ENCODE measurements around the gene VAV1. TPM values are rescaled to one million over a fixed set of nuclear protein-coding genes. Genes with fewer than 3 reads are reported as not detected.

The VAV1 gene
- total and polyA plus RNA-seq, 9 of the 15 experiments (the other 6 are each of a cell fraction or from before 2014, with no cell fraction given) = 0.46 to 20.1 (median 11.1) TPM

- TF ChIP-seq ASH1L (IDR thresholded peaks at IDR 0.05; ENCODE audit: borderline replicate concordance, low read depth, partially characterized antibody) (no peak), ZBTB2 (IDR thresholded peaks at IDR 0.05) (no peak), LARP7 (IDR thresholded peaks at IDR 0.05) (peak; percentile 39; the same call in 1 of the 2 replicates), CBFA2T3 (IDR thresholded peaks at IDR 0.05) (no peak), ZHX1 (conservative IDR thresholded peaks at IDR 0.05; ENCODE audit: low read length) (no peak), PURB (CRISPR knock-in tag; IDR thresholded peaks at IDR 0.05; ENCODE audit: low read depth) (no peak), ZNF507 (tag; conservative IDR thresholded peaks at IDR 0.05) (no peak), NELFE (IDR thresholded peaks at IDR 0.05; ENCODE audit: insufficient read depth, insufficient read length) (no peak), RNF219 (CRISPR knock-in tag; IDR thresholded peaks at IDR 0.05) (no peak), COPS2 (conservative IDR thresholded peaks at IDR 0.05) (no peak), HLTF (IDR thresholded peaks at IDR 0.05) (peak; percentile 54; the same call in 1 of the 2 replicates), SRF (CRISPR knock-in tag; IDR thresholded peaks at IDR 0.05) (no peak), RREB1 (CRISPR knock-in tag; IDR thresholded peaks at IDR 0.05) (no peak), CEBPG (CRISPR knock-in tag; IDR thresholded peaks at IDR 0.05) (no peak), CEBPG (tag; conservative IDR thresholded peaks at IDR 0.05 in 1 of 2, IDR thresholded peaks at IDR 0.05 in 1 of 2) (no peak)
Observed at GRCh38 chr19:6738787-6739389, 33.6 kb upstream of the VAV1 start (continued).

All from K562 (cell line).